ENCODE data around the gene GRIK3.

DNA sequence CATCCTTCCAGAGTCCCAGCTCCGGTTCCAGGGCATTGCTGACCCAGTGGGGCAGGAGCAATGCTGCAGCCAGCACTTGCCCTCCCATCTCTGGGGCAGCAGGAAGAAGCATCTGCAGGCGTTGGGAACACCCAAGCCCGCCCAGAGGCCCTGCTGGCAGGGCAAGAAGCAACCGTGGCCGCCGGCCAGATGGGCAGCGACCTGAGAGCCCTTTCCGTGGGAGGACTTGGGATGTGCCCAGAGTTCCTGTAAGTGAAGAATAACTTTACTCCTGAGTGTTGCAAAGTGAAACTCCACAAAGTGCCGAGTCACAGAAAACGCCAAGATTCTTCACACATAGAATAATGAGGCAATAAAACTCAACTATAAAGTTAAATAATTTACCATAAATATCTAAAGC, 46.0 kb downstream of the GRIK3 start:
- TF ChIP-seq HOXA7 (CRISPR knock-in tag; IDR thresholded peaks at IDR 0.05) = no peak
- TF ChIP-seq NPAS2 (CRISPR knock-in tag; IDR thresholded peaks at IDR 0.05; ENCODE audit: borderline replicate concordance) = no peak
- TF ChIP-seq, protein P1, sequence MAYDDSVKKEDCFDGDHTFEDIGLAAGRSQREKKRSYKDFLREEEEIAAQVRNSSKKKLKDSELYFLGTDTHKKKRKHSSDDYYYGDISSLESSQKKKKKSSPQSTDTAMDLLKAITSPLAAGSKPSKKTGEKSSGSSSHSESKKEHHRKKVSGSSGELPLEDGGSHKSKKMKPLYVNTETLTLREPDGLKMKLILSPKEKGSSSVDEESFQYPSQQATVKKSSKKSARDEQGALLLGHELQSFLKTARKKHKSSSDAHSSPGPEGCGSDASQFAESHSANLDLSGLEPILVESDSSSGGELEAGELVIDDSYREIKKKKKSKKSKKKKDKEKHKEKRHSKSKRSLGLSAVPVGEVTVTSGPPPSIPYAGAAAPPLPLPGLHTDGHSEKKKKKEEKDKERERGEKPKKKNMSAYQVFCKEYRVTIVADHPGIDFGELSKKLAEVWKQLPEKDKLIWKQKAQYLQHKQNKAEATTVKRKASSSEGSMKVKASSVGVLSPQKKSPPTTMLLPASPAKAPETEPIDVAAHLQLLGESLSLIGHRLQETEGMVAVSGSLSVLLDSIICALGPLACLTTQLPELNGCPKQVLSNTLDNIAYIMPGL (CRISPR knock-in tag; IDR thresholded peaks at IDR 0.05; ENCODE audit: borderline replicate concordance) = no peak
- no peak for TF ChIP-seq NFE2L2 (conservative IDR thresholded peaks at IDR 0.05; ENCODE audit: low read length)
- TF ChIP-seq POLR2A (IDR thresholded peaks at IDR 0.05; ENCODE audit: low read length) = no peak
